Endodermal cell (in vitro differentiated cells): ENCODE data around the gene CACNG4. TPM values are rescaled to one million over a fixed set of nuclear protein-coding genes. Genes with fewer than 3 reads are reported as not detected.

Source experiments
- DNase-seq: peaks from one replicate; pipeline ENCODE4 v3.0.0-alpha.2; 2017
- H3K27ac ChIP-seq: 2 replicates; pipeline ENCODE4 v1.5.1; 2013; ENCODE audit warnings: mild to moderate bottlenecking, low read depth, low read length, moderate library complexity
- H3K27me3 ChIP-seq: 2 replicates; pipeline ENCODE4 v1.6.1; 2013; ENCODE audit warnings: mild to moderate bottlenecking, low read length, moderate library complexity; ENCODE audit not compliant: insufficient read depth, control insufficient read depth, poor library complexity, severe bottlenecking
- H3K36me3 ChIP-seq: 2 replicates; pipeline ENCODE4 v1.7.0; 2013; ENCODE audit warnings: mild to moderate bottlenecking, low read length, moderate library complexity; ENCODE audit not compliant: control insufficient read depth, insufficient read depth
- H3K4me1 ChIP-seq: one replicate; pipeline ENCODE4 v1.7.0; 2013; ENCODE audit warnings: low read length; ENCODE audit not compliant: control insufficient read depth, insufficient read depth
- H3K4me3 ChIP-seq: 2 replicates; pipeline ENCODE4 v1.5.1; 2013; ENCODE audit warnings: mild to moderate bottlenecking, low read length, moderate library complexity
- H3K9ac ChIP-seq: 2 replicates; pipeline ENCODE4 v1.6.1; 2013; ENCODE audit warnings: mild to moderate bottlenecking, low read length, moderate library complexity; ENCODE audit not compliant: poor library complexity, severe bottlenecking; ENCODE audit errors: extremely low read depth
- H3K9me3 ChIP-seq: 2 replicates; pipeline ENCODE4 v1.6.1; 2013; ENCODE audit warnings: mild to moderate bottlenecking, low read length, moderate library complexity; ENCODE audit not compliant: control insufficient read depth
- H3K27ac Mint-ChIP-seq: 2 replicates; pipeline ENCODE4 v1.8.0; 2020; ENCODE audit warnings: mixed read lengths
- H3K27me3 Mint-ChIP-seq: 2 replicates; pipeline ENCODE4 v1.8.0; 2021; ENCODE audit warnings: mild to moderate bottlenecking, mixed read lengths; ENCODE audit not compliant: insufficient read depth
- H3K36me3 Mint-ChIP-seq: 2 replicates; pipeline ENCODE4 v1.8.0; 2020; ENCODE audit warnings: low read depth, mixed read lengths
- H3K4me1 Mint-ChIP-seq: 2 replicates; pipeline ENCODE4 v1.8.0; 2020; ENCODE audit warnings: mixed read lengths
- H3K4me3 Mint-ChIP-seq: 2 replicates; pipeline ENCODE4 v1.8.0; 2020; ENCODE audit warnings: mild to moderate bottlenecking, moderate library complexity, mixed read lengths
- H3K9me3 Mint-ChIP-seq: 2 replicates; pipeline ENCODE4 v1.8.0; 2020; ENCODE audit warnings: mild to moderate bottlenecking, mixed read lengths
- WGBS, 2 experiments: methylation state at CpG; one replicate each; pipeline versions ENCODE4 v1.1.5 to v1.1.7; 2013; ENCODE audit warnings: missing lambda C conversion rate in 2 of 2, mixed read lengths in 1 of 2; ENCODE audit not compliant: insufficient coverage in 1 of 2, insufficient read length in 1 of 2; 5-methylcytosine and 5-hydroxymethylcytosine counted together
- total RNA-seq, 2 donors: library from RNA; stranded (reverse); fragmentation: NEBNext Ultra II Directional in 1 of 2; extraction: Animal tissue kit (Norgen Biotek cat#: 25700) in 1 of 2; gene quantifications; 2 replicates in 1 of 2; 3 replicates in 1 of 2; pipeline ENCODE4 v1.2.1, GENCODE V29; 2021
- TF ChIP-seq, protein P1 (sequence below): fragments of 200-600 bp; sonication (generic); conservative IDR thresholded peaks from 2 replicates; pipeline ENCODE4 v1.5.0; 2021; ENCODE audit warnings: antibody characterized with exemption, mild to moderate bottlenecking

Gene CACNG4
- total RNA-seq, 2 donors from 2014 or later: 0.22 to 1.3 TPM

DNA sequence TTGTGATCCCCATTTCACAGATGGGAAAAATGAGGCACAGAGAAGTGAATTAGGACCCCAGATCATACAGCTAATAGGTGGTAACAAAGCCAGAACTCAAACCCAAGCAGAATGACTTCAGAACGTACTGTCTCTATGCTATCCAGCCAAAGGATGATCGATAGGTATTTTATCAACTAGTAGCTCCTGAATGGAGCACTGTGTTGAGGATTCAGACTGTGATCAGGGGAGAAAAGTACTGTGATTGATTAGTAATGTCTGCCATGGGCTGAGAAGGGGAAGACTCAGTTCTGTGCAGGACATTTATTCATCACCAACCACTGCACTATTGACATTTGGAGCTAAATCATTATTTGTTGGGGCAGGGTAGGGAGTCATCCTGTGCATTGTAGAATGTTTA lies 38.7 kb downstream of the CACNG4 start:
- H3K36me3 Mint-ChIP-seq: no peaks in the 10 kb centered on the region
- H3K9ac ChIP-seq: no peak overlapping the region
- H3K27me3 Mint-ChIP-seq: peaks cover 3% of the 10 kb centered on the region
- no peak overlapping the region for H3K4me3 ChIP-seq
- DNase-seq: no peak
- H3K36me3 ChIP-seq: no peaks in the 10 kb centered on the region
- H3K27me3 ChIP-seq: no peaks in the 10 kb centered on the region
- H3K4me1 ChIP-seq: no peaks in the 10 kb centered on the region
- no peak overlapping the region for H3K4me3 Mint-ChIP-seq
- no peak overlapping the region for H3K27ac ChIP-seq
- H3K27ac Mint-ChIP-seq: no peak overlapping the region
- peaks cover 5% of the 10 kb centered on the region for H3K4me1 Mint-ChIP-seq
- H3K9me3 Mint-ChIP-seq: peaks cover 11% of the 10 kb centered on the region
- WGBS, 2 experiments: 88 to 94% methylated on average over 2 of the region's 2 CpGs
- TF ChIP-seq, protein P1, sequence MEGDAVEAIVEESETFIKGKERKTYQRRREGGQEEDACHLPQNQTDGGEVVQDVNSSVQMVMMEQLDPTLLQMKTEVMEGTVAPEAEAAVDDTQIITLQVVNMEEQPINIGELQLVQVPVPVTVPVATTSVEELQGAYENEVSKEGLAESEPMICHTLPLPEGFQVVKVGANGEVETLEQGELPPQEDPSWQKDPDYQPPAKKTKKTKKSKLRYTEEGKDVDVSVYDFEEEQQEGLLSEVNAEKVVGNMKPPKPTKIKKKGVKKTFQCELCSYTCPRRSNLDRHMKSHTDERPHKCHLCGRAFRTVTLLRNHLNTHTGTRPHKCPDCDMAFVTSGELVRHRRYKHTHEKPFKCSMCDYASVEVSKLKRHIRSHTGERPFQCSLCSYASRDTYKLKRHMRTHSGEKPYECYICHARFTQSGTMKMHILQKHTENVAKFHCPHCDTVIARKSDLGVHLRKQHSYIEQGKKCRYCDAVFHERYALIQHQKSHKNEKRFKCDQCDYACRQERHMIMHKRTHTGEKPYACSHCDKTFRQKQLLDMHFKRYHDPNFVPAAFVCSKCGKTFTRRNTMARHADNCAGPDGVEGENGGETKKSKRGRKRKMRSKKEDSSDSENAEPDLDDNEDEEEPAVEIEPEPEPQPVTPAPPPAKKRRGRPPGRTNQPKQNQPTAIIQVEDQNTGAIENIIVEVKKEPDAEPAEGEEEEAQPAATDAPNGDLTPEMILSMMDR: no peak
- no peaks in the 10 kb centered on the region for H3K9me3 ChIP-seq

DNA sequence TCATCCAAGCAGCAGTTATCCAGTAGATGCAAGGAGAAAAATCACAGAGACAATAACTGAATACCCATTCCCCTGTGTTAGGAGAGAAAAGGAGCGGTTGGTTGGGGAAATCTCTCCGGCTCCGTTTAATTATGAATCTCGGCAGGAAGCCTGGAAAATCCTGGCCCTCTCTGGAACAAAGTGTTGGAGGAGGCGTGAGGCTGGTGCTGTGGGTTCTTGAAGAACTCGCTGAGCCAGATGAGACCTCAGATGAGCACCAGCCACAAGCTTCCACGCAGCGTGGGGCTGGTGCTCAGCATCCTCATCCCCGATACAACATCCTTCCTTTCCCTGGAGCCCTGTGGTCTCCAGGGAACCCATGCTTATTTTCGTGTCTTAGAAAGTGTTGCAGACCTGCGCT lies 39.7 kb downstream of the CACNG4 start:
- no peak overlapping the region for H3K4me3 ChIP-seq
- DNase-seq: no peak
- H3K27me3 Mint-ChIP-seq: peaks cover 3% of the 10 kb centered on the region
- 90 to 97% methylated on average over 8 to 11 of the region's 11 CpGs for WGBS, 2 experiments
- H3K9me3 Mint-ChIP-seq: peaks cover 11% of the 10 kb centered on the region
- H3K4me1 ChIP-seq: no peaks in the 10 kb centered on the region
- no peak overlapping the region for H3K27ac ChIP-seq
- no peak overlapping the region for H3K9ac ChIP-seq
- H3K4me1 Mint-ChIP-seq: peaks cover 5% of the 10 kb centered on the region
- H3K36me3 ChIP-seq: no peaks in the 10 kb centered on the region
- no peaks in the 10 kb centered on the region for H3K27me3 ChIP-seq
- H3K4me3 Mint-ChIP-seq: no peak overlapping the region
- no peak overlapping the region for H3K27ac Mint-ChIP-seq
- TF ChIP-seq, protein P1: no peak
- H3K9me3 ChIP-seq: no peaks in the 10 kb centered on the region
- H3K36me3 Mint-ChIP-seq: no peaks in the 10 kb centered on the region

DNA sequence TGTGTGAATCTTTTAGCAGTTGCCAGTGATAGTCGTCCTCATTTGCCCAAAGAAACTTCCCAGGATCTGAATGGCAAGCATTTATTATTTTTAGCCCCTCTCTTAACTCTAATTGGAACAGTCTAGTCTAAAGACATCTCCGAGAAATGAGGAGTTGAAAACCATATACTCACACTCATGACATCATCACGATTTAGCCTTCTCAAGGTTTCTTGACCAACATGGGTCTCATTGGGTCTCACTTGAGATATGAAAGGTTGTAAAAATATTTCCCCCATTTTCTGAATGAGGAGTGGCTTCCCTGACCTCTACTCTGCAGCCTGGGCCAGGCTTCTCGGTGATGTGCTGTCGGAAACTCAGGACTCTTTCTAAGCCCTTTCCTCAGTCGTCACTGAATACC lies 42.8 kb downstream of the CACNG4 start:
- H3K27ac ChIP-seq: no peak overlapping the region
- TF ChIP-seq, protein P1: no peak
- H3K9me3 Mint-ChIP-seq: no peaks in the 10 kb centered on the region

More for the DNA sequence above, 42.8 kb downstream of the CACNG4 start:
- peaks cover 3% of the 10 kb centered on the region for H3K27me3 Mint-ChIP-seq
- H3K27me3 ChIP-seq: no peaks in the 10 kb centered on the region
- WGBS, 2 experiments: 83 to 85% methylated on average over 5 to 6 of the region's 6 CpGs
- no peaks in the 10 kb centered on the region for H3K36me3 ChIP-seq
- H3K36me3 Mint-ChIP-seq: no peaks in the 10 kb centered on the region
- no peaks in the 10 kb centered on the region for H3K9me3 ChIP-seq
- H3K4me3 Mint-ChIP-seq: no peak overlapping the region
- H3K4me3 ChIP-seq: no peak overlapping the region
- DNase-seq: no peak
- H3K27ac Mint-ChIP-seq: no peak overlapping the region
- H3K4me1 Mint-ChIP-seq: peaks cover 5% of the 10 kb centered on the region
- H3K4me1 ChIP-seq: no peaks in the 10 kb centered on the region
- no peak overlapping the region for H3K9ac ChIP-seq
